ENCODE measurements around the gene KLHL29. TPM values are rescaled to one million over a fixed set of nuclear protein-coding genes. Genes with fewer than 3 reads are reported as not detected.
A peak's percentile ranks its signal among the peaks of the same experiment; 100 is the strongest.

KLHL29 gene
- polyA plus RNA-seq, 6 donors from 2014 or later, result 0.08 to 0.50 (median 0.28) TPM; not detected in 2

DNA sequence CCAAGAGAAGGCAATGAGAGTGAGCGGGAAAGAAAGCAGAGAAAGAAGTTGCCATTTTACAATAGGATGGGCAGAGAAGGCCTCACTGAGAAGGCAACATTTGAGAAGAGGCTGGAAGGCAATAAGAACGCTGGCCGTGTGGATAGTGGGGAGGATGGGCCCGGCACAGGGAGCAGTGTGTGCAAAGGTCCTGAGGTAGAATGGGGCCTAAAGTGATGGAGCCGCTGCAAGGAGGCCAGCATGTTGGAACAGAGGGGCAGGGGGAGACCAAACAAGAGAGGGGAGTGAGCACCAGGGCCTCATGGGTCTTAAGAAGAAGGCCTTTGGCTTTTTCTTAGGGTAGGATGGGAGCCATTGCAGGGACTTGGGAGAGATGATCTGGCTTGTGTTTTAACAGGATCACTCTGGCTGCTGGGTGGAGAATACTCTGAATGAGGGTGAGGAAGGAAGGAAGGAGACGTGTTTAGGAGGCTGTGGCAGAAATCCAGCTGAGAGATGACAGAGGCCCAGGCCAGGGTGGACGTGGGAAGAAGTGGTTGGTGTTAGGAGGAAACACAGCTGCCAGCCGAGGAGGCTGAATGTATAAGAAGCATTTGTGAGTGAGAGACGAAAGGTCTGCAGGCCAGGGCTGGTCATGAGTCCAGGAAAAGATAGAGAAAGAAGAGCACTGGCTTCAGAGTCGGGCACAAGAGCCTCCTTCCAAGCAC, 159.8 kb downstream of the KLHL29 start:
- no peaks in the 10 kb centered on the region for H3K36me3 Mint-ChIP-seq
- H3K4me3 Mint-ChIP-seq, result no peak overlapping the region
- H3K27ac Mint-ChIP-seq, result peak overlapping the region in 1 of 6 donors; percentile 23
- peaks cover 4 to 30% (median 23%) of the 10 kb centered on the region in 3 donors for H3K27me3 Mint-ChIP-seq
- DNase-seq (no peak), ATAC-seq (ENCODE audit: low read depth in 2 of 2) (no peak)
- peaks cover 0 to 3% (median 2%) of the 10 kb centered on the region in 3 donors for H3K4me1 Mint-ChIP-seq
- H3K9me3 Mint-ChIP-seq, result no peaks in the 10 kb centered on the region

DNA sequence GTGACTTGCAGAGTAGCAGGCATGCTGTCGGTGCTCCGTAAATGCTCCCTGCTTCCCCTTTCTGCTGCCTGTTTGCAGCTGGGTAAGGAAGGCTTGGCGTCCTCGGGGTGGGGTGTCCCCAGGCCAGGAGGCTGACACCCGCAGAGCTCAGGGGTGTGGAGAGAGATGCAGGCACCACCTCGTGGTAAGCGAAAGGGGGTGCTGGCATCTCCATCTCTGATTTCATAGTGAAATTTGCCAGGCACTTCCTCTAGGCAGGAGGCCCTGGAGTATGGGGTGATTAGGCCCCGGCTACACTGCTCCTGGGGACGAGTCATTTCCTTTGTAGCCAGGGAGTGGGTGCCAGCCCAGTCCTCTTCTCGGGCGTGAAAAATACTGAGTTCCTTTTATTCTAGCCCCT, 160.4 kb downstream of the KLHL29 start:
- peaks cover 0 to 5% (median 3%) of the 10 kb centered on the region in 3 donors for H3K4me1 Mint-ChIP-seq
- peaks cover 2 to 23% (median 22%) of the 10 kb centered on the region in 3 donors for H3K27me3 Mint-ChIP-seq
- H3K4me3 Mint-ChIP-seq, result no peak overlapping the region
- no peak overlapping the region for H3K27ac Mint-ChIP-seq
- ATAC-seq (ENCODE audit: low read depth in 2 of 2) (no peak), DNase-seq (no peak)
- H3K36me3 Mint-ChIP-seq, result no peaks in the 10 kb centered on the region
- no peaks in the 10 kb centered on the region for H3K9me3 Mint-ChIP-seq

DNA sequence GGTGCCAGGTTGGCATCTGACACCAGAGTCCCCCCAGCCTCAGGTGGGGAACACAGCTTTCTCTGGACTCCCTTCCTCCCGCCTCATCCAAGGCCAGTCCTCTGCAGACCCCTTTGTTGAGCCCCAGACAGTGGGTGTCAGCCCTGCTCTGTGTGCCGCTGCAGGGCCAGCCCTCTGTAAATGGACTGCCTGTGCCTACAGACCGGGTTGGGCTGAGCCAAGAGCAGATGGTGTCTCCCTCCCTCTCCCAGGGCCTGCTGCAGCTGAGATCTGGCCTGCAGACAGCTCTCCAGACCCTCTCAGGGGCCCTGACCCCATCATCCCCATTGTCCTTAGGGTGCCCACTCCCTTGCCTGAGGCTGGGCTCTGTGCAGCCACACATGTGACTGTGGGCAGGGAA, 160.8 kb downstream of the KLHL29 start:
- peaks cover 0 to 20% (median 19%) of the 10 kb centered on the region in 3 donors for H3K27me3 Mint-ChIP-seq

DNA sequence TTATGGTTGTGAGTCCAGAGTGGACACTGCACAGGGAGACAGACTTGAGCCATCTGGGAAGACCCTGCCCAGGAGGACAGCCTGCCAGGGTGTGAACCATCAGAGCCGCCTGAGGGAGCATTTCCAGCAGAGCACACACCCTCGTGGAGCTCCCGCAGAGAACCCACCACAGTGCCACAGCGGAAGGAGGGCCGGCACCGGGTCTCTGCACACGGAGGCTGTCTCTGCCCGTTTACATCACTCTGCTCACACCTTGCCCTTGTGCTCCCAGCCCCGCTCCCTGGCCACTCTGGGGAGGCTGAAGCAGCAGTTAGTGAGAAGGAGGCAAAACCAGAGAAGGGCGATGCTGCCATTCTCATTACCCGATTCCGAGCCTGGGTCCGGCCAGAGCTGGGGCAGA, 161.9 kb downstream of the KLHL29 start:
- ATAC-seq (ENCODE audit: low read depth in 2 of 2), result no peak
- no peak for DNase-seq
- no peak overlapping the region for H3K4me3 Mint-ChIP-seq
- H3K9me3 Mint-ChIP-seq, result no peaks in the 10 kb centered on the region
- H3K4me1 Mint-ChIP-seq, result peaks cover 0 to 5% (median 3%) of the 10 kb centered on the region in 3 donors
- H3K27me3 Mint-ChIP-seq, result peaks cover 0 to 20% (median 19%) of the 10 kb centered on the region in 3 donors
- no peak overlapping the region for H3K27ac Mint-ChIP-seq
- no peaks in the 10 kb centered on the region for H3K36me3 Mint-ChIP-seq

More for the DNA sequence above, 160.8 kb downstream of the KLHL29 start:
- ATAC-seq (ENCODE audit: low read depth in 2 of 2), result no peak
- H3K9me3 Mint-ChIP-seq, result no peaks in the 10 kb centered on the region
- no peaks in the 10 kb centered on the region for H3K36me3 Mint-ChIP-seq
- H3K4me3 Mint-ChIP-seq, result no peak overlapping the region
- DNase-seq, result no peak
- H3K4me1 Mint-ChIP-seq, result peaks cover 0 to 5% (median 3%) of the 10 kb centered on the region in 3 donors
- H3K27ac Mint-ChIP-seq, result no peak overlapping the region

DNA sequence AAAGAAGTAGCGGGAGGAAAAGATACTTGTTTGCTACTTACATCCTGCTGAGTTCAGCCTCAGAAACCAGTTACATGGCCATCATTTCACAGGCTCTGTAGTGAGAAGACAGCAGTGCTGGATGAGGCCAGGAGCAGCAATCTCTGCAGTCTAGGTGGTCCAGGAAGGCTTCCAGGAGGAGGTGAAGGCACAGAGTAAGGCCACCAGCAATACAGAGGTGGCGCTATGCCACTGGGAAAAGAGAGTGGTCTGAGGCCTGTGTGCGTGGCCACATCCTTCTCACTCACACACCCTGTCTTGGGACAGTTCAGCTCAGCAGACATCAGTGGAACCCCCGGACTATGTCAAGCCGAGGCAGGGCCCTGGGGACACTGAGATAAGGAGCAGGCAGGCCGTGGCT, 162.7 kb downstream of the KLHL29 start:
- Mint-ChIP-seq H3K4me3 (no peak overlapping the region), H3K27ac (peak overlapping the region in 2 of 6 donors; percentile 10 to 58), H3K9me3 (no peaks in the 10 kb centered on the region), H3K36me3 (no peaks in the 10 kb centered on the region), H3K4me1 (peaks cover 0 to 5% (median 3%) of the 10 kb centered on the region in 3 donors), H3K27me3 (peaks cover 0 to 20% (median 19%) of the 10 kb centered on the region in 3 donors)
- ATAC-seq (ENCODE audit: low read depth in 2 of 2) (no peak), DNase-seq (no peak)

DNA sequence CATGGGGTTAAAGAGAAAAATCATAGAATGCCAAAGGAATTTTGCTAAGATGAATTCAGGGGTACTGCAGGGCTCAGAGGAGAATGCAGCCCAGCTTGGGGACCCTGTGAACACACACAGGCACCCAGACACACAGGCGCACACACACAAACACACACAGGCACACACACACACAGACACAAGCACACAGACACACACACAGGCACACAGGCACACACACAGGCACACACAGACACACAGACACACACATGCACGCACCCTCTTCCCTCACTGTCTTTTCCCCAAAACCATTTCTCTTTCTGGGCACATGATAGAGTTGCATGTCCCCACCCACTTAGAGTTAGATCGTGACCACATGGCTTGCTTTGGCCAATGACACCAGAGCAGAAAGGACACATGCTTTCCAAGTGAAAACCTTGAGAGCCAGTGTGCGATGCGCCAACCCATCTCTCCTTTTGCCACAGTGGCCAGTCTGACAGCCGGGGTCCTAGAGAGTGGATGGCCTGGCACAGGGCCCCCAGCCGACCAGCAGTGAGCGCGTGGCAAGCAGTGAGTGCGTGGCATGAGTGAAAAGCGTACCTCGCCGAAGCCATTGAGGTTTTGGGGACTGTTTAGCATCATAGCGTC, 163.3 kb downstream of the KLHL29 start:
- H3K9me3 Mint-ChIP-seq, result no peaks in the 10 kb centered on the region
- no peak overlapping the region for H3K4me3 Mint-ChIP-seq
- H3K27ac Mint-ChIP-seq, result no peak overlapping the region
- DNase-seq (no peak), ATAC-seq (ENCODE audit: low read depth in 2 of 2) (no peak)
- peaks cover 0 to 20% (median 19%) of the 10 kb centered on the region in 3 donors for H3K27me3 Mint-ChIP-seq
- peaks cover 0 to 5% (median 3%) of the 10 kb centered on the region in 3 donors for H3K4me1 Mint-ChIP-seq
- H3K36me3 Mint-ChIP-seq, result no peaks in the 10 kb centered on the region

DNA sequence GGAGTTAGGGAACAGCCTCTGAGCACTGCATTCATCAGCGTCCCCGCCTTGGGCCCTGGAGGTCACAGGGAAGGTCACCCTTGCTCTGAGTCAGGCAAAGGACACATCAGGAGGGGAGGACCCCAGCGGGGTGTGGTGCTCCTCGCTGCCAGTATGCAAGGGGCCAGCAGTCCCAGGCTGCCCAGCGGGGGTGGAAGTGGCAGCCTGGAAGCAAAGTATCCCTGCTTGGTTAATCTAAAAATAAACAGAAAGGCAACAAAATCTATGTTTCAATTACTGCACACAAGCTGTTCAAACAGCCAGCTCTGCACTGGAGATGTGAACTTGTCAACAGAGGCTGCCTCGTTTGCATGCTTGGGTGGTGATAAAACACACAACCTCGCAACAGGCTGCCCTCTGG, 164.1 kb downstream of the KLHL29 start:
- Mint-ChIP-seq H3K9me3 (no peaks in the 10 kb centered on the region), H3K4me1 (peaks cover 0 to 5% (median 3%) of the 10 kb centered on the region in 3 donors), H3K4me3 (no peak overlapping the region), H3K27me3 (peaks cover 0 to 19% (median 19%) of the 10 kb centered on the region in 3 donors), H3K36me3 (no peaks in the 10 kb centered on the region), H3K27ac (no peak overlapping the region)
- DNase-seq, result no peak
- no peak for ATAC-seq (ENCODE audit: low read depth in 2 of 2)

DNA sequence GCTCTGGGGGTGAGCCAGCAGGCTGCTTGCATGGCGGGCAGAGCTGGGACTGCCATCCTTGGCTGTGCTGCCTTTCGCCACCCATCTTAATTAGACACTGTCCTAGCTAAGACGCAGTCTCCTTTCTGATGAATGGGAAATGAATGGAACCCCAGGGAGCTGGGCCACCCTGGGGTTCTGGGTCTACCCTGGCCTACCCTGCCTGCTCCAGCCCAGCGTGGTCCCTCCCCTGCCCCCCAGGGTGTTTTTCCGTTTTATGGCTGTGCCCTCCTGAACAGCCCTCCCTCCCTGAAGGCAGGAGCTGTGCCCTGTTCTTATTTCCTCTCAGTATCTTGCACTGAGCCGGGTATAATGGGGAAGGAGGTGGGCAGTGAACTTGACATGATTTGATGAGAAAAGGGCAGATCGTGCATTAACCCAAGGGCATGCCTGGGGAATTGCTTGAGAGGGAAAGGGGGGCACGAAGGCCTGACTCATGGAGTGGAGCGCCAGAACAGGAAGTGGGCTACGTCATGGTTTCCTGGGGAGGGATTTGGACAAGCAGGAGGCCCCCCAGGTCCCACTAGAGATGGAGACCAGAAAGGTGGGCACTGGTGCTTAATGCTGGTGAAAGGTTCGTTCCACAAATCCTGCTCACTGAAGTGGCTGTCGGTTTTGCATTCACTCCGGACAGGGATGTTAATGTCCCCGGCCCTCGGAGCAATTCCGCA, 165.0 kb downstream of the KLHL29 start:
- H3K9me3 Mint-ChIP-seq, result no peaks in the 10 kb centered on the region
- H3K4me3 Mint-ChIP-seq, result no peak overlapping the region
- H3K27ac Mint-ChIP-seq, result no peak overlapping the region
- no peaks in the 10 kb centered on the region for H3K36me3 Mint-ChIP-seq
- H3K27me3 Mint-ChIP-seq, result peaks cover 0 to 11% (median 10%) of the 10 kb centered on the region in 3 donors
- H3K4me1 Mint-ChIP-seq, result peaks cover 0 to 4% (median 3%) of the 10 kb centered on the region in 3 donors
- ATAC-seq (ENCODE audit: low read depth in 2 of 2), result no peak
- DNase-seq, result no peak

DNA sequence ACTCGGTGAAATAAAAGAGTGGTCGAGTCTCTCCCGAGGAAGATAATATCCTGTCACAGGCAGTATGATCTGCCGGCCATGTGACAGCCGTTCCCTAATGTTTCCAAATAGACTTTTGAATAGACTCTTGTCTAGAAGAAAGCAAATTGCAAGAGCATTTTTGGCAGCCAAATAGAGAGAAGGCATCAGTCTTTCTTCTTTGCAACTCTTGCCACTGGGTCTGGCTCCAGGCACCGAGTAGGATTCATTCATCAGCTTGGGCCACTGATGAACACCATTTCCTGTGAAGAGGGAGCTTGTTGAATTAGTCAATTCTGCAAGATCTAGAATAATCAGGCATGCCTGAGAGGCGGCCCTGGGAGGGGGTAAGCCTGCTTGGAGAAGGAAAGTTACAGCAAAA, 165.6 kb downstream of the KLHL29 start:
- ATAC-seq (ENCODE audit: low read depth in 2 of 2), result no peak
- no peaks in the 10 kb centered on the region for H3K36me3 Mint-ChIP-seq
- no peaks in the 10 kb centered on the region for H3K9me3 Mint-ChIP-seq
- H3K27me3 Mint-ChIP-seq, result peaks cover 0 to 14% (median 8%) of the 10 kb centered on the region in 3 donors
- no peak overlapping the region for H3K27ac Mint-ChIP-seq
- H3K4me1 Mint-ChIP-seq, result peaks cover 0 to 3% (median 2%) of the 10 kb centered on the region in 3 donors
- no peak for DNase-seq
- no peak overlapping the region for H3K4me3 Mint-ChIP-seq

DNA sequence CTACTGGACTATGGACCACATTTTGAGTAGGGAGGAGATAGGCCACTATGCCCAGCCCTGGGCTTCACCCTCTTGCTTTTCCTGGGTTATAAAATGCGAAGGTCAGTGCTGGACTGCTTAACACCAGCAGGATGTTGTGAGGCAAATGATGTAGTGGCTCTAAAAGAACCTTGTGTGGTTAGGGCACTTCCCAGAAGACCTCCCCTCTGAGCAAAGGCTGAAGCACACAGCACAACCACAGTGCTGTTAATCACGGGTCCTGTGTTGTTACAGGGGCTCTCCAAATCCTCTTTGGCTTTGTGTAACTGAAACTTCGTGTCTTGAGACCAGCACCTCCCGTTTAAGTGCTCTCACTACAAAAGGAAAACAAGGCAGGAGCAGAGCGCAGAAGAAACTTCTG, 166.9 kb downstream of the KLHL29 start:
- H3K27me3 Mint-ChIP-seq, result peaks cover 0 to 11% (median 2%) of the 10 kb centered on the region in 3 donors
- H3K4me3 Mint-ChIP-seq, result no peak overlapping the region
- ATAC-seq (ENCODE audit: low read depth in 2 of 2) (no peak), DNase-seq (no peak)
- no peaks in the 10 kb centered on the region for H3K9me3 Mint-ChIP-seq
- peaks cover 0 to 2% (median 0%) of the 10 kb centered on the region in 3 donors for H3K4me1 Mint-ChIP-seq
- no peak overlapping the region for H3K27ac Mint-ChIP-seq
- no peaks in the 10 kb centered on the region for H3K36me3 Mint-ChIP-seq

DNA sequence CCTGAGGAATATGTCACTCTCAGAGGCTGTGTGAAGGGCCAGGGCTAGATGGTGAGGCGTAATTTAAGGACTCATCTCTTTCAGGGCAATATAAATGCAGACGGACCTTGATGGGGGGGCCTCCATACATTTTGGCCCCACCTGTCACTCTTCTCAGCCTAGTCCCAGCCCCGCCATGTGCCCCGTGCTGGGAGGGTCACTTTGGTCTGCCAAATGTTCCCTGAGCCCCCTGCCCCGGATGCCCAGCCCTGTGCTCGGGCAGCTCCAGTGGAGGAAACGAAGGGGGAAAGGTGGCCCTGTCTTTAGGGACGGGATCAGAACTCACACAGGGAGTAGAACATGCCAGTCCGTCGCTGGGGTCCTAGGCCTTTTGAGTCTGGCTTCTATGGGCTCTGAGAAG, 168.6 kb downstream of the KLHL29 start:
- H3K4me1 Mint-ChIP-seq, result peaks cover 0 to 2% (median 0%) of the 10 kb centered on the region in 3 donors
- H3K9me3 Mint-ChIP-seq, result no peaks in the 10 kb centered on the region
- no peak overlapping the region for H3K27ac Mint-ChIP-seq
- H3K27me3 Mint-ChIP-seq, result peaks cover 0 to 10% (median 0%) of the 10 kb centered on the region in 3 donors
- no peak for DNase-seq
- H3K36me3 Mint-ChIP-seq, result no peaks in the 10 kb centered on the region
- no peak for ATAC-seq (ENCODE audit: low read depth in 2 of 2)
- no peak overlapping the region for H3K4me3 Mint-ChIP-seq

DNA sequence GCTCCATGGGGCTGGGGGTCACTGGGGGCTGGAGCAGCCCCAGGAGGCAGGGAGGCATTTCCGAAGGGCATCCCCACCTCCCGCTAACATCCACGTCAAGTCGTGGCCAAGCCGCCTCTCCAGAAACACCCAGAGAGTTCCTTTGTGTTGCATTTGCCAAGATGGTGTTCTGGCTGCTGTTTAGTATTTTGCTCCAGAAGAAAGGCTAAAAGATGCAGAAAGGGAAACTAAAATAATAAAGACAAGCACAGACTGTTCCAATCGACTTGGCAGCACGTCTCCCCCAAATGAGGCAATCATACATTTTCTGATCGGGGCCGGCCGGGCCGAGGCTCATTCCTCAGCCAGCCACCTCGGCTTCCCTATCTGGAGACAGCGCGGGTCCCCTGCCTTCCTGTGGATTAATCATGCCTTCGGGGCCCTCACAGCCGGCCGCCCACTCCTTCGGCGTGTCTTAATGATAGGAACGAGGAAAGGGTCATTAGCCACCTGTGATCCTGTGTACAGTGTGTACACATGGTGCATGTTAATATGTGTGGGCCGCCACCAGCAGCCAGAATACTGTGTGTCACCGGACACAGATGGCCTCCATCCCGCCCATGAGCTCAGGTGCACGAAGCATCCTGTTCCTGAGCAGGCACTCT, 169.2 kb downstream of the KLHL29 start:
- Mint-ChIP-seq H3K36me3 (no peaks in the 10 kb centered on the region), H3K27me3 (peaks cover 0 to 10% (median 5%) of the 10 kb centered on the region in 3 donors), H3K4me1 (peaks cover 0 to 3% (median 2%) of the 10 kb centered on the region in 3 donors), H3K9me3 (no peaks in the 10 kb centered on the region), H3K4me3 (no peak overlapping the region), H3K27ac (no peak overlapping the region)
- no peak for DNase-seq
- no peak for ATAC-seq (ENCODE audit: low read depth in 2 of 2)

DNA sequence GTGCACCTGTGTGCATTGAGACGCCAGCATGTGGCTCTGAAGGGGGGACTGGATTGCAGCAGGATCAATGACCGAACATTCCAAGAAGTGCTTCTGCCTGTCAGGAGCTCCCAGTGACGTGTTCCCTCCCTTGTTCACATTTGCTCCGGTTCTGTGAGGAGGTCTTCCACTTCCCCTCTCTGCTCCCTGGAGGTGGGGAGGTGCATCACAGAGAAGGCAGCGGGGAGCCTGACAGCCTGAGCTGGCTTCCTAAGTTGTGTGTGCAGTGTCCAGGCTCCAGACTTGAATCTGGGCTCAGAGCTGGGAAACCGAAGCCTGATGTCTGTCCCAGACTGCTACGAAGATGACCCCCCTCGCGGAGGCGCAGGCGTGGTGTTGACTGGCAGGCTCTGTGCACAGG, 171.0 kb downstream of the KLHL29 start:
- peaks cover 0 to 8% (median 4%) of the 10 kb centered on the region in 3 donors for H3K27me3 Mint-ChIP-seq
- no peaks in the 10 kb centered on the region for H3K9me3 Mint-ChIP-seq
- peaks cover 0 to 5% (median 0%) of the 10 kb centered on the region in 3 donors for H3K4me1 Mint-ChIP-seq
- no peaks in the 10 kb centered on the region for H3K36me3 Mint-ChIP-seq
- no peak overlapping the region for H3K27ac Mint-ChIP-seq
- no peak overlapping the region for H3K4me3 Mint-ChIP-seq
- DNase-seq (no peak), ATAC-seq (ENCODE audit: low read depth in 2 of 2) (no peak)
